Liver (tissue), 9 donors: ENCODE results near the gene MYRF. TPM values are rescaled to one million over a fixed set of nuclear protein-coding genes. Genes with fewer than 3 reads are reported as not detected.

Experiments used
- DNase-seq: peaks from one replicate; pipeline ENCODE4 v3.0.0-alpha.2; 2017; ENCODE audit warnings: low spot score
- H3K27ac ChIP-seq, 2 donors: one replicate each; pipeline ENCODE4 v1.7.0; 2013; ENCODE audit warnings: inconsistent platforms in 2 of 2, low read length in 2 of 2, control low read depth in 1 of 2, low read depth in 1 of 2, mild to moderate bottlenecking in 1 of 2
- H3K27me3 ChIP-seq, 4 donors: one replicate each; pipeline versions ENCODE4 v1.6.1 to v1.7.0; 2013; ENCODE audit warnings: low read length in 3 of 4, inconsistent platforms in 1 of 4, mild to moderate bottlenecking in 1 of 4, moderate library complexity in 1 of 4; ENCODE audit not compliant: control insufficient read depth in 4 of 4, insufficient read depth in 4 of 4
- H3K36me3 ChIP-seq, 4 donors: one replicate each; pipeline versions ENCODE4 v1.6.1 to v1.7.0; 2013; ENCODE audit warnings: low read length in 3 of 4, mild to moderate bottlenecking in 3 of 4, low read depth in 1 of 4, moderate library complexity in 1 of 4; ENCODE audit not compliant: control insufficient read depth in 4 of 4, insufficient read depth in 3 of 4
- H3K4me1 ChIP-seq, 4 donors: one replicate each; pipeline versions ENCODE4 v1.6.1 to v1.7.0; 2013; ENCODE audit warnings: low read length in 3 of 4, mild to moderate bottlenecking in 3 of 4, moderate library complexity in 1 of 4; ENCODE audit not compliant: control insufficient read depth in 4 of 4, insufficient read depth in 4 of 4
- H3K4me3 ChIP-seq, 3 donors: one replicate each; pipeline versions ENCODE4 v1.6.1 to v1.7.0; 2013; ENCODE audit warnings: low read length in 3 of 3, control low read depth in 1 of 3, low read depth in 1 of 3, mild to moderate bottlenecking in 1 of 3
- H3K9ac ChIP-seq, 2 donors: one replicate each; pipeline ENCODE4 v1.7.0; 2013; ENCODE audit warnings: low read length in 2 of 2, mild to moderate bottlenecking in 2 of 2, moderate library complexity in 2 of 2, control low read depth in 1 of 2, low read depth in 1 of 2
- H3K9me3 ChIP-seq, 4 donors: one replicate each; pipeline versions ENCODE4 v1.6.1 to v1.7.0; 2013; ENCODE audit warnings: low read length in 3 of 4; ENCODE audit not compliant: control insufficient read depth in 4 of 4
- EGR1 ChIP-seq, 2 donors: IDR thresholded peaks; 2 replicates each; pipeline ENCODE4 v1.6.1; 2016 to 2018; ENCODE audit warnings: antibody characterized with exemption in 2 of 2, low read depth in 2 of 2
- FOXA1 ChIP-seq: IDR thresholded peaks from 2 replicates; pipeline ENCODE4 v1.6.1; 2016; ENCODE audit warnings: antibody characterized with exemption
- FOXA2 ChIP-seq: IDR thresholded peaks from 2 replicates; pipeline ENCODE4 v1.6.1; 2016; ENCODE audit warnings: antibody characterized with exemption
- HNF4A ChIP-seq, 2 donors: conservative IDR thresholded peaks; 2 replicates each; pipeline ENCODE4 v1.6.1; 2016; ENCODE audit warnings: antibody characterized with exemption in 2 of 2, mild to moderate bottlenecking in 2 of 2
- HNF4G ChIP-seq: IDR thresholded peaks from 2 replicates; pipeline ENCODE4 v1.6.1; 2016; ENCODE audit warnings: antibody characterized with exemption
- JUND ChIP-seq, 2 donors: IDR thresholded peaks; 2 replicates each; pipeline ENCODE4 v1.6.1; 2016; ENCODE audit warnings: antibody characterized with exemption in 2 of 2
- NR2F2 ChIP-seq: IDR thresholded peaks from 2 replicates; pipeline ENCODE4 v1.6.1; 2016; ENCODE audit warnings: antibody characterized with exemption
- RXRA ChIP-seq, 2 donors: IDR thresholded peaks; 2 replicates each; pipeline ENCODE4 v1.6.1; 2017 to 2018; ENCODE audit warnings: antibody characterized with exemption in 2 of 2, mild to moderate bottlenecking in 1 of 2
- SP1 ChIP-seq: IDR thresholded peaks from 2 replicates; pipeline ENCODE4 v1.6.1; 2018; ENCODE audit warnings: antibody characterized with exemption, mild to moderate bottlenecking
- TAF1 ChIP-seq: conservative IDR thresholded peaks from 2 replicates; pipeline ENCODE4 v1.6.1; 2016; ENCODE audit warnings: antibody characterized with exemption, mild to moderate bottlenecking
- YY1 ChIP-seq: IDR thresholded peaks from 2 replicates; pipeline ENCODE4 v1.6.1; 2016; ENCODE audit warnings: antibody characterized with exemption, mild to moderate bottlenecking
- WGBS: extraction: QIAGEN DNeasy Blood & Tissue Kit; methylation state at CpG from one replicate; pipeline ENCODE4 v1.1.7; 2013; 5-methylcytosine and 5-hydroxymethylcytosine counted together
- polyA plus RNA-seq, 2 donors: library from polyadenylated mRNA; stranded (reverse) in 1 of 2; unstranded in 1 of 2; fragments of 200-250 nt in 1 of 2; fragments of >200 nt in 1 of 2; fragmentation: Nextera tagmentation in 1 of 2; extraction: Ambion mirVana in 1 of 2; gene quantifications; one replicate each; pipeline versions ENCODE4 v1.2.1 to v1.2.3, GENCODE V29; 2013 to 2015
- total RNA-seq, 2 donors: library from RNA; depleted of rRNA; stranded (reverse); fragments of >200 nt; gene quantifications; one replicate each; pipeline ENCODE4 v1.2.3, GENCODE V29; 2014
- TF ChIP-seq, protein P1 (sequence below): IDR thresholded peaks from 2 replicates; pipeline ENCODE4 v1.6.1; 2016; ENCODE audit warnings: antibody characterized with exemption
- TF ChIP-seq, protein P2 (sequence below): IDR thresholded peaks from 2 replicates; pipeline ENCODE4 v1.6.1; 2016; ENCODE audit warnings: antibody characterized with exemption
- TF ChIP-seq, protein P3 (sequence below): fragments of 150-350 bp; IDR thresholded peaks from 2 replicates; pipeline ENCODE4 v1.5.1; 2017; ENCODE audit warnings: improper control_type of control experiment, low read depth, low read length; ENCODE audit not compliant: missing input control
- TF ChIP-seq, protein P4 (sequence below): IDR thresholded peaks from 2 replicates; pipeline ENCODE4 v1.6.1; 2016; ENCODE audit warnings: antibody characterized with exemption, mild to moderate bottlenecking
- TF ChIP-seq, protein P5 (sequence below): IDR thresholded peaks from 2 replicates; pipeline ENCODE4 v1.6.1; 2016; ENCODE audit warnings: antibody characterized with exemption
- donor health status: healthy.
- donor health status: healthy.
- donor health status: healthy.
- donor health status: healthy.
- donor health status: healthy.

The MYRF gene
- total and polyA plus RNA-seq, 4 donors = 3.5 to 6.5 (median 4.4) TPM

DNA sequence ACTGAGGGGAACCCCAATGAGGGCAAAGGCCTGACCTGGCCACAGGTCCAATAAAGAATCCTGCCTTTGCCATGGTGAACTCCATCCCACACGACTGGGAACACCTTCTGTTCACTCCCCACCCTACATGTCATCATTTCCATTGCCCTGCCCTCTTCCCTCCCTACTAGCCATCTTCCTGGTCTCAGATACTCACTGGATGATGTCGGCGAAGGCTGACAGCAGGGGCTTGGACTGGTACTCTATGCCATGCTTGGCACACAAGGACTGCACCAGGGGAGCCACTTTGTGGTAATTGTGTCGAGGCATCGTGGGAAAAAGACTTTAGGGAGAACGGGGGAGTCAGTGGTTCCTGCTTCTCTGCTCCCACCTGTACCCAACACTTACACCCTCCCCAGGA is 50.2 kb downstream of the MYRF start:
- no peak for DNase-seq
- Histone ChIP-seq H3K27ac (no peak overlapping the region), H3K27me3 (no peaks in the 10 kb centered on the region), H3K9me3 (no peaks in the 10 kb centered on the region), H3K4me3 (no peak overlapping the region), H3K4me1 (peaks cover 0 to 8% (median 3%) of the 10 kb centered on the region in 4 donors), H3K36me3 (peaks cover 3 to 46% (median 16%) of the 10 kb centered on the region in 4 donors), H3K9ac (no peak overlapping the region)
- TF ChIP-seq NR2F2 (no peak), JUND (IDR thresholded peaks at IDR 0.05) (no peak)
- TF ChIP-seq, protein P1, sequence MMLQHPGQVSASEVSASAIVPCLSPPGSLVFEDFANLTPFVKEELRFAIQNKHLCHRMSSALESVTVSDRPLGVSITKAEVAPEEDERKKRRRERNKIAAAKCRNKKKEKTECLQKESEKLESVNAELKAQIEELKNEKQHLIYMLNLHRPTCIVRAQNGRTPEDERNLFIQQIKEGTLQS = no peak
- WGBS = 95% methylated on average over 6 of the region's 6 CpGs

DNA sequence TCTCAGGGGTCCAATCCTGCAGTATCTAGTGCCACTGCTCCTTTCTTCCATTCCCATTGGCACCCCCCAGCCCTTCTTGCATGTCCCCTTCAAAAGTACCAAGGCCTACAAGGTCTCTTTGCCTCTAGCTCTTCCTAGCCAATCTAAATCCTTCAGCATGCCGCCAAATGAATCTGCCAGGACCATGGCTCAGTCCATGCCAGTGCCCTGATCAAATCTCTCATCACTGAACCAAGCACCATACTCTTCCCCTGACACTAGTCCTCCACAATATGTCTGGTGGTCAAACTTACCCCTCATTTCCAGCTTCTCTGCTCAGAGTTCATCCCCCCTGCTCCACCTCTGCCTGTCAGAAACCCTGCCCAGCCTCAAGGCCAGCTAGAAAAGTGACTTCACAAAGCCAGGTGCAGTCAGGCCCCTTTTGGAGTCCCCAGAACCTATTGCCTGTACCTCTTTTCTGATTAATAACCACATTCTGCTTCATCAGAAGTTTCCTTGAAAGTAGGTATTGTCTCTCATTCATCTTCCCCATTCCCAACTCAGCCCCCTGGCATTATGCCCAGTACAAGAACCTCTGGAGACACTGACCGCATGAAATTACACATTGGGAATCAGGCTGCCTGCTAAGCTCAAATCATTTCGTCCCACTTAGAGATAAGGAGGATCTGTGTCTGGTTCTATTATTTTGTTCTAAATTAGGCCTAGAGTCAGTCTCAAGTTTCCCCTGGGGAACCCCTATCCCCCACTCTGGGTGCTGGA is 51.6 kb downstream of the MYRF start:
- TF ChIP-seq YY1 (no peak), FOXA1 (no peak), FOXA2 (no peak), TAF1 (no peak), EGR1 (IDR thresholded peaks at IDR 0.05; ENCODE audit: low read depth in 2 of 2) (no peak)
- TF ChIP-seq, protein P2, sequence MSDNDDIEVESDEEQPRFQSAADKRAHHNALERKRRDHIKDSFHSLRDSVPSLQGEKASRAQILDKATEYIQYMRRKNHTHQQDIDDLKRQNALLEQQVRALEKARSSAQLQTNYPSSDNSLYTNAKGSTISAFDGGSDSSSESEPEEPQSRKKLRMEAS = no peak
- TF ChIP-seq, protein P3, sequence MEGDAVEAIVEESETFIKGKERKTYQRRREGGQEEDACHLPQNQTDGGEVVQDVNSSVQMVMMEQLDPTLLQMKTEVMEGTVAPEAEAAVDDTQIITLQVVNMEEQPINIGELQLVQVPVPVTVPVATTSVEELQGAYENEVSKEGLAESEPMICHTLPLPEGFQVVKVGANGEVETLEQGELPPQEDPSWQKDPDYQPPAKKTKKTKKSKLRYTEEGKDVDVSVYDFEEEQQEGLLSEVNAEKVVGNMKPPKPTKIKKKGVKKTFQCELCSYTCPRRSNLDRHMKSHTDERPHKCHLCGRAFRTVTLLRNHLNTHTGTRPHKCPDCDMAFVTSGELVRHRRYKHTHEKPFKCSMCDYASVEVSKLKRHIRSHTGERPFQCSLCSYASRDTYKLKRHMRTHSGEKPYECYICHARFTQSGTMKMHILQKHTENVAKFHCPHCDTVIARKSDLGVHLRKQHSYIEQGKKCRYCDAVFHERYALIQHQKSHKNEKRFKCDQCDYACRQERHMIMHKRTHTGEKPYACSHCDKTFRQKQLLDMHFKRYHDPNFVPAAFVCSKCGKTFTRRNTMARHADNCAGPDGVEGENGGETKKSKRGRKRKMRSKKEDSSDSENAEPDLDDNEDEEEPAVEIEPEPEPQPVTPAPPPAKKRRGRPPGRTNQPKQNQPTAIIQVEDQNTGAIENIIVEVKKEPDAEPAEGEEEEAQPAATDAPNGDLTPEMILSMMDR = no peak
- Histone ChIP-seq H3K27me3 (no peaks in the 10 kb centered on the region), H3K4me1 (no peaks in the 10 kb centered on the region), H3K9ac (no peak overlapping the region), H3K27ac (no peak overlapping the region), H3K36me3 (peaks cover 3 to 58% (median 23%) of the 10 kb centered on the region in 4 donors), H3K9me3 (no peaks in the 10 kb centered on the region), H3K4me3 (no peak overlapping the region)
- no peak for DNase-seq
- WGBS = 86% methylated on average over 3 of the region's 3 CpGs

DNA sequence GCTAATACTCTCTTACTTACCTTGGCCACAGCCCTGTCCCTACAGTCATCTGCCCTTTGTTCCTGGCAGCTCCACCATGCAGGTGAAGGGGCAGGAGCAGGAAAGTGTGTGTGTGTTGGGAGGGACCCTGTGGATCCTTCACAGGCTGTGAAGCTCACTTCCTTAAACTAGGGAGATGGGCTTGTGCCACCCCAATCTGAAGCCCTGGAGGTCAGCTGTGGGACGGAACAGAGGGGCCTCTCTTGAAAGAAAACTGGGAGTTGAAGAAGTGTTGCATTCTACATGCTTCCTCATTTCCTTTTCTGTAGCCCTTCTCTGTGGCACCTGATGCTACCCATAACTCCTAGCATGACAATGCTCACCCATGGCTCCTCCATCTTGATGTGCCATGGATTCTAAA is 52.7 kb downstream of the MYRF start:
- DNase-seq = no peak
- H3K36me3 ChIP-seq = peaks cover 4 to 67% (median 29%) of the 10 kb centered on the region in 4 donors
- H3K27ac ChIP-seq = no peak overlapping the region
- WGBS = 94% methylated on average over 1 of the region's 1 CpG
- no peaks in the 10 kb centered on the region for H3K27me3 ChIP-seq
- no peaks in the 10 kb centered on the region for H3K9me3 ChIP-seq
- H3K9ac ChIP-seq = no peak overlapping the region
- no peaks in the 10 kb centered on the region for H3K4me1 ChIP-seq
- no peak overlapping the region for H3K4me3 ChIP-seq
- TF ChIP-seq TAF1 (no peak), YY1 (no peak), EGR1 (IDR thresholded peaks at IDR 0.05; ENCODE audit: low read depth in 2 of 2) (no peak), JUND (IDR thresholded peaks at IDR 0.05) (no peak), HNF4G (no peak), RXRA (IDR thresholded peaks at IDR 0.05) (no peak), HNF4A (conservative IDR thresholded peaks at IDR 0.05) (no peak), SP1 (no peak)
- TF ChIP-seq, protein P1 = no peak
- TF ChIP-seq, protein P4, sequence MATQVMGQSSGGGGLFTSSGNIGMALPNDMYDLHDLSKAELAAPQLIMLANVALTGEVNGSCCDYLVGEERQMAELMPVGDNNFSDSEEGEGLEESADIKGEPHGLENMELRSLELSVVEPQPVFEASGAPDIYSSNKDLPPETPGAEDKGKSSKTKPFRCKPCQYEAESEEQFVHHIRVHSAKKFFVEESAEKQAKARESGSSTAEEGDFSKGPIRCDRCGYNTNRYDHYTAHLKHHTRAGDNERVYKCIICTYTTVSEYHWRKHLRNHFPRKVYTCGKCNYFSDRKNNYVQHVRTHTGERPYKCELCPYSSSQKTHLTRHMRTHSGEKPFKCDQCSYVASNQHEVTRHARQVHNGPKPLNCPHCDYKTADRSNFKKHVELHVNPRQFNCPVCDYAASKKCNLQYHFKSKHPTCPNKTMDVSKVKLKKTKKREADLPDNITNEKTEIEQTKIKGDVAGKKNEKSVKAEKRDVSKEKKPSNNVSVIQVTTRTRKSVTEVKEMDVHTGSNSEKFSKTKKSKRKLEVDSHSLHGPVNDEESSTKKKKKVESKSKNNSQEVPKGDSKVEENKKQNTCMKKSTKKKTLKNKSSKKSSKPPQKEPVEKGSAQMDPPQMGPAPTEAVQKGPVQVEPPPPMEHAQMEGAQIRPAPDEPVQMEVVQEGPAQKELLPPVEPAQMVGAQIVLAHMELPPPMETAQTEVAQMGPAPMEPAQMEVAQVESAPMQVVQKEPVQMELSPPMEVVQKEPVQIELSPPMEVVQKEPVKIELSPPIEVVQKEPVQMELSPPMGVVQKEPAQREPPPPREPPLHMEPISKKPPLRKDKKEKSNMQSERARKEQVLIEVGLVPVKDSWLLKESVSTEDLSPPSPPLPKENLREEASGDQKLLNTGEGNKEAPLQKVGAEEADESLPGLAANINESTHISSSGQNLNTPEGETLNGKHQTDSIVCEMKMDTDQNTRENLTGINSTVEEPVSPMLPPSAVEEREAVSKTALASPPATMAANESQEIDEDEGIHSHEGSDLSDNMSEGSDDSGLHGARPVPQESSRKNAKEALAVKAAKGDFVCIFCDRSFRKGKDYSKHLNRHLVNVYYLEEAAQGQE = no peak
- TF ChIP-seq, protein P3 = no peak
- TF ChIP-seq, protein P2 = no peak
- TF ChIP-seq, protein P5, sequence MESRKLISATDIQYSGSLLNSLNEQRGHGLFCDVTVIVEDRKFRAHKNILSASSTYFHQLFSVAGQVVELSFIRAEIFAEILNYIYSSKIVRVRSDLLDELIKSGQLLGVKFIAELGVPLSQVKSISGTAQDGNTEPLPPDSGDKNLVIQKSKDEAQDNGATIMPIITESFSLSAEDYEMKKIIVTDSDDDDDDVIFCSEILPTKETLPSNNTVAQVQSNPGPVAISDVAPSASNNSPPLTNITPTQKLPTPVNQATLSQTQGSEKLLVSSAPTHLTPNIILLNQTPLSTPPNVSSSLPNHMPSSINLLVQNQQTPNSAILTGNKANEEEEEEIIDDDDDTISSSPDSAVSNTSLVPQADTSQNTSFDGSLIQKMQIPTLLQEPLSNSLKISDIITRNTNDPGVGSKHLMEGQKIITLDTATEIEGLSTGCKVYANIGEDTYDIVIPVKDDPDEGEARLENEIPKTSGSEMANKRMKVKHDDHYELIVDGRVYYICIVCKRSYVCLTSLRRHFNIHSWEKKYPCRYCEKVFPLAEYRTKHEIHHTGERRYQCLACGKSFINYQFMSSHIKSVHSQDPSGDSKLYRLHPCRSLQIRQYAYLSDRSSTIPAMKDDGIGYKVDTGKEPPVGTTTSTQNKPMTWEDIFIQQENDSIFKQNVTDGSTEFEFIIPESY = no peak
